Osteoblast (primary cell): Measurements from ENCODE around the gene FAM83G. TPM values are rescaled to one million over a fixed set of nuclear protein-coding genes. Genes with fewer than 3 reads are reported as not detected.

Source experiments
- DNase-seq: peaks from one replicate; pipeline ENCODE4 v3.0.0; 2011; ENCODE audit warnings: low spot score, mixed read lengths; ENCODE audit not compliant: insufficient read length; ENCODE audit errors: missing footprints
- H2AFZ ChIP-seq: 2 replicates; pipeline ENCODE4 v1.6.0; 2011; ENCODE audit warnings: mild to moderate bottlenecking, low read length
- H3K27ac ChIP-seq: 2 replicates; pipeline ENCODE4 v1.5.1; 2011; ENCODE audit warnings: mild to moderate bottlenecking, low read depth, low read length, moderate library complexity
- H3K27me3 ChIP-seq: 2 replicates; pipeline ENCODE4 v1.6.0; 2012; ENCODE audit warnings: mild to moderate bottlenecking, control low read depth, inconsistent platforms, low read length, moderate library complexity; ENCODE audit not compliant: insufficient read depth
- H3K36me3 ChIP-seq: 2 replicates; pipeline ENCODE4 v1.5.1; 2011; ENCODE audit warnings: mild to moderate bottlenecking, low read length, control low read depth, moderate library complexity; ENCODE audit not compliant: insufficient read depth
- H3K4me1 ChIP-seq: 2 replicates; pipeline ENCODE4 v1.5.1; 2011; ENCODE audit warnings: mild to moderate bottlenecking, low read length, control low read depth, moderate library complexity; ENCODE audit not compliant: insufficient read depth
- H3K4me2 ChIP-seq: 2 replicates; pipeline ENCODE4 v1.6.0; 2011; ENCODE audit warnings: mild to moderate bottlenecking, low read length; ENCODE audit not compliant: insufficient read depth
- H3K4me3 ChIP-seq: fragments of 200-600 bp; sonication (generic); 3 replicates; pipeline ENCODE4 v1.5.1; 2012; ENCODE audit warnings: mild to moderate bottlenecking, low read length, inconsistent platforms; ENCODE audit not compliant: insufficient read depth
- H3K79me2 ChIP-seq: 2 replicates; pipeline ENCODE4 v1.6.0; 2012; ENCODE audit warnings: mild to moderate bottlenecking, low read length, control low read depth, inconsistent platforms; ENCODE audit not compliant: insufficient read depth
- H3K9me3 ChIP-seq: 2 replicates; pipeline ENCODE4 v1.5.1; 2011; ENCODE audit warnings: low read depth, low read length, control low read depth
- H4K20me1 ChIP-seq: 2 replicates; pipeline ENCODE4 v1.6.0; 2012; ENCODE audit warnings: mild to moderate bottlenecking, low read length, control low read depth; ENCODE audit not compliant: insufficient read depth
- total RNA-seq: library from RNA; depleted of rRNA; stranded (reverse); fragments of >200 nt; gene quantifications from 2 replicates; pipeline ENCODE4 v1.2.3, GENCODE V29; 2012
- TF ChIP-seq, protein P1 (sequence below): IDR thresholded peaks from 2 replicates; pipeline ENCODE4 v1.5.1; 2011; ENCODE audit warnings: mild to moderate bottlenecking, low read depth, low read length, moderate library complexity; ENCODE audit errors: extremely low read depth

FAM83G gene
- total RNA-seq, 1 donor = 11.6 TPM

DNA sequence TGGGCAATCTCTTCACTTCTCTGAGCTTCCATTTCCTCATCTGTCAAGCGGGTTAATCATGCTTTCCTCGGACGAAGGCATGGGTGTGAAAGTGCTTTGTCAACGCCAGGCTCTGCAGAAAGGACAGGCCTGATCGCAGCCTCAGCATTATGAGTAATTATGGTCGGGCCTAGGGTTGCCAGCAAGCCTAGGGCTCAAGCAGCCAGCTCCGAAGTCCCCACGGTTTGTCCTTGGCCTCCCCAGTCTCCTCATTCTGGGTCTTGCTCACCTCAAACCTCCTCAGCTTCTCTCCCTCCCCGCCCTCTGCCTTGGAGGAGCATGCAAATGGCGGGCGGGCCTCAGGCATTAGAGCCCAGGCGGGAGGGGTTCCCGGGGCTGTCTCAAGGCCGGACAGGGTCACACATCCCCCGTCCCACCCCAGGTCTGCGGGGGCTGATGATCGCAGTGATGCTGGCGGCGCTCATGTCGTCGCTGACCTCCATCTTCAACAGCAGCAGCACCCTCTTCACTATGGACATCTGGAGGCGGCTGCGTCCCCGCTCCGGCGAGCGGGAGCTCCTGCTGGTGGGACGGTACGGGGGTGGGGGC lies 10.2 kb upstream of the FAM83G start:
- Histone ChIP-seq H4K20me1 (no peaks in the 10 kb centered on the region), H3K36me3 (no peaks in the 10 kb centered on the region), H3K9me3 (no peaks in the 10 kb centered on the region), H3K4me2 (no peak overlapping the region), H3K79me2 (no peaks in the 10 kb centered on the region), H3K27ac (no peak overlapping the region), H3K4me3 (no peak overlapping the region), H2AFZ (no peak overlapping the region), H3K4me1 (no peaks in the 10 kb centered on the region), H3K27me3 (no peaks in the 10 kb centered on the region)
- TF ChIP-seq, protein P1, sequence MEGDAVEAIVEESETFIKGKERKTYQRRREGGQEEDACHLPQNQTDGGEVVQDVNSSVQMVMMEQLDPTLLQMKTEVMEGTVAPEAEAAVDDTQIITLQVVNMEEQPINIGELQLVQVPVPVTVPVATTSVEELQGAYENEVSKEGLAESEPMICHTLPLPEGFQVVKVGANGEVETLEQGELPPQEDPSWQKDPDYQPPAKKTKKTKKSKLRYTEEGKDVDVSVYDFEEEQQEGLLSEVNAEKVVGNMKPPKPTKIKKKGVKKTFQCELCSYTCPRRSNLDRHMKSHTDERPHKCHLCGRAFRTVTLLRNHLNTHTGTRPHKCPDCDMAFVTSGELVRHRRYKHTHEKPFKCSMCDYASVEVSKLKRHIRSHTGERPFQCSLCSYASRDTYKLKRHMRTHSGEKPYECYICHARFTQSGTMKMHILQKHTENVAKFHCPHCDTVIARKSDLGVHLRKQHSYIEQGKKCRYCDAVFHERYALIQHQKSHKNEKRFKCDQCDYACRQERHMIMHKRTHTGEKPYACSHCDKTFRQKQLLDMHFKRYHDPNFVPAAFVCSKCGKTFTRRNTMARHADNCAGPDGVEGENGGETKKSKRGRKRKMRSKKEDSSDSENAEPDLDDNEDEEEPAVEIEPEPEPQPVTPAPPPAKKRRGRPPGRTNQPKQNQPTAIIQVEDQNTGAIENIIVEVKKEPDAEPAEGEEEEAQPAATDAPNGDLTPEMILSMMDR = no peak
- DNase-seq = no peak

DNA sequence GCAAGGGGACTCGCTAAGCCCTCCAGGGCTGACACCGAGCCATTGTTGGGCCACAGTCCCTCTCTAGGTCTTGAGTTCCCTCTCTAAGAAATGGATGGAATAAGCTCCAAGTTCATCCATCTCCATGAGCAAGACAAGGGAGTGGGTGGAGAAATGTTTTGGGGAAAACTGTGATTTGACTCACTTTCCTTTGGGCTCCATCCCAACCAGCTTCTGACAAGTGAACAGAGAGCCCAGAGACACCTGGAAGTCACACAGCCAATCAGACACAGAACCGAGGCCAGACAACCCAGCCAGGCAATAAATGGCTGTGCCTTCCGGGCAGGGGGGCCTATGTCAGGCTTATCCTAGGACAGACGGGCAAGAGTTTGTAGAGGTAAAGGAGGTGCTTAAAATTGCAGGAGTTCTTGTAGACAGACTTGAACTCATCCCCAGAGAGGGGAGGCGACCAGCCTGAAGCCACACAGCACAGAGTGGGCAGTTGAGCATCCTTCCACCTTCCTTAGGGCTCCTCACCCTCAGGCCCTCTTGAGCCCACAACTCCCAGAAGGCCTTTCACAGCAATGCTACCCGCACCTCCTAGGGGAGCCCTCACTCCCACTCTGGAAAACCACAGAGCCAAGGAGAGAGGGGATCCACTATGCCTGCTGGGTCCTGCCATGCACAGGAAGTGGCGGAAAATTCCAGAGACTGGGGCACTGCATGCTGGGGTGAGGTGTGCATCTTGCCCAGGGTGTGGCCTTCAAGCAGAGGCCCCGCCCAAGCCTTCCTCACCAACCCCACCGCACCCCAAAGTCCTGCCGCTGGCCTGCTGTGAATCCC lies 9.5 kb upstream of the FAM83G start:
- Histone ChIP-seq H4K20me1 (no peaks in the 10 kb centered on the region), H3K4me1 (no peaks in the 10 kb centered on the region), H3K4me3 (no peak overlapping the region), H3K9me3 (no peaks in the 10 kb centered on the region), H3K79me2 (no peaks in the 10 kb centered on the region), H3K4me2 (no peak overlapping the region), H3K27ac (no peak overlapping the region), H2AFZ (no peak overlapping the region), H3K27me3 (no peaks in the 10 kb centered on the region), H3K36me3 (no peaks in the 10 kb centered on the region)
- TF ChIP-seq, protein P1 = no peak
- no peak for DNase-seq

DNA sequence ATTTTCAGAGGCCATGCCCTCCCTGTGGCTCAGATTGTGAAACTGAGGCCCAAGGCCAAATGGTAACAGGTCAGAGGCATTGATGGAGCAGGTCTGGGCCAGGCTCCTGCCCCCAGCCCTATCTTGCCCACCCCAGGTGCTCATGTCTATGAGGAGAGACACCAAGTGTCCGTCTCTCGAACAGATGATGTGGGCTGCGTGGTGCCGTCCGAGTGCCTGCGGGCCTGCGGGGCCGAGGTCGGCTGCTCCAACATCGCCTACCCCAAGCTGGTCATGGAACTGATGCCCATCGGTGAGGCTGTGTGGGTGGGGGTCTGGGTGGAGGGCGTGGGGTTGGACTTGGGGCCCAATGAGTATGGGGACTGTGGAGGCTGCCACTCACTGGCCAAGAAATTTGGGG lies 8.7 kb upstream of the FAM83G start:
- Histone ChIP-seq H3K4me2 (no peak overlapping the region), H3K9me3 (no peaks in the 10 kb centered on the region), H3K27me3 (no peaks in the 10 kb centered on the region), H3K79me2 (no peaks in the 10 kb centered on the region), H2AFZ (no peak overlapping the region), H3K36me3 (no peaks in the 10 kb centered on the region), H3K27ac (no peak overlapping the region), H4K20me1 (no peaks in the 10 kb centered on the region), H3K4me3 (no peak overlapping the region), H3K4me1 (no peaks in the 10 kb centered on the region)
- DNase-seq = no peak
- TF ChIP-seq, protein P1 = no peak
